T-helper 2 cell treated with Interferon-gamma antibody and Interleukin-4, amounts not matched to agents 100 ng/mL and 5 ng/mL, for 36 hours (primary cell): ENCODE measurements around the gene C1orf56. TPM values are rescaled to one million over a fixed set of nuclear protein-coding genes. Genes with fewer than 3 reads are reported as not detected.

Source experiments
- intact Hi-C: fragments of 100-400 bp; cut with micrococcal nuclease; formaldehyde crosslinking; loops from one replicate; pipeline ENCODE4 v1.15.1; 2023
- total RNA-seq: library from RNA; stranded (reverse); gene quantifications from 2 replicates; pipeline ENCODE4 v1.2.3, GENCODE V29; 2022

Gene C1orf56
- total RNA-seq, 1 donor from 2014 or later: 1.0 TPM

GRCh38 chr1:151012684-151013471 is 34.7 kb upstream of the C1orf56 start:
- intact Hi-C loops: no loop called here

GRCh38 chr1:151013518-151013917 is 34.0 kb upstream of the C1orf56 start:
- intact Hi-C loops: no loop called here

DNA sequence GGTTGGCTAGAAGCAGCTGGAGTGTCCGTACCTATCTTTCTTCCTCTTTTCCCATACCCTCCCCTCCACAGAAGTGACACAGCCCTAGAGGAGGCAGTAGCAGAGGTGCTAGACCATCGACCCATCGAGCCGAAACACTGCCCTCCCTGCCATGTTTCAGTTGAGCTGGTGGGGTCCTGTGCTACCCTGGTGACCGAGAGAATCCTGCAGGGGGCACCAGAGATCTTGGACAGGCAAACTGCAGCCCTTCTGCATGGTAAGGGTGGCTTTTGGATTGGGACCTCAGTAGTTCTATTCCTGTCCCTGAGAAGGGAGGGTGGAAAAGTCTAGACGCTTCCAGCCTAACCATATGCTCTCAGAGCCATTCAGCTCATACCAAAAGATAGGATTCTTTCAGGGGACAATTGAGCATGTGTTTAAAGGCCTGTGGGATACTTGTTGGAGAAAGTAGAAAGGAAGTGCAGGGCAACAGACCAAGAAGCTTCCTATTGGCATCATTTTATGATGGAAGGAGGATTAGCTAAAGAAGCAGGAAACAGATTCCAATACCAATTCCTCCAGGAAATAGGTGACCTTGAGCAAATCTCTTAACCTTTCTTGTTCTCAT is 22.9 kb upstream of the C1orf56 start:
- intact Hi-C loops: loop anchor here (1.0 to 2.0 kb wide), 2 partner anchors 24 to 132 kb away; partner anchors contain the start of gene TNFAIP8L2

- intact Hi-C loops: no loop called here
These were observed 21.1 kb upstream of the C1orf56 start for GRCh38 chr1:151026460-151026859.

DNA sequence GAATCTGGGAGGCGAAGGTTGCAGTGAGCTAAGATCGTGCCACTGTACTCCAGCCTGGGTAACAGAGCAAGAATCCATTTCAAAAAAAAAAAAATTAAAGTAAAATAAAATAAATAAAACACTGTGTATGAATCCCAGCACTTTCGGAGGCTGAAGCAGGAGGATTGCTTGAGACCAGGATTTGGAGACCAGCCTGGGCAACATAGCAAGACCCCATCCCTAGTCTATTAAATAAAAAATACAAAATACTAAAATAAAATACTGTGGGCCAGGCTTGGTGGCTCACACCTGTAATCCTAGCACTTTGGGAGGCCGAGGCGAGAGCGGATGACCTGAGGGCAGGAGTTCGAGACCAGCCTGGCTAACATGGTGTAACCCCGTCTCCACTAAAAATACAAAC is 15.4 kb upstream of the C1orf56 start:
- intact Hi-C loops: no loop called here

DNA sequence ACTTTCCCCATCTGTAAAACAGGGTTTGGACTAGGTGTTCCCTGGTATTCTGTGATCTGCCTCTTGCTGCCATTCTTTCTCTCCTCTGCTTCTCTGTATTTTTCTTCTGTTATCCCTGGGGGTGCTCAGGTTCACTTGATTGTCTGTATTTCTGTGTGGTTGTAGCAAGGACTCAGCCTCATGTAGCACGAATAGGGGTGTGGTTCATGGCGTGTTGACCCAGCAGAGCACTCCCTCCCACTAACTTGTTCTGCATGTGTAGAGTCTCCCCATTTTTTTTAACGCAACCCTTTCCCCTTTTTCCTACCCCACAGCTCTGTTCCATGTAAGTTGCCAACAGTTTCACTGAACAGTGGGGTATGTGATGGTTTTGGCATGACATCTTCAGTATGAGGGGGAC is 12.4 kb upstream of the C1orf56 start:
- intact Hi-C loops: no loop called here

DNA sequence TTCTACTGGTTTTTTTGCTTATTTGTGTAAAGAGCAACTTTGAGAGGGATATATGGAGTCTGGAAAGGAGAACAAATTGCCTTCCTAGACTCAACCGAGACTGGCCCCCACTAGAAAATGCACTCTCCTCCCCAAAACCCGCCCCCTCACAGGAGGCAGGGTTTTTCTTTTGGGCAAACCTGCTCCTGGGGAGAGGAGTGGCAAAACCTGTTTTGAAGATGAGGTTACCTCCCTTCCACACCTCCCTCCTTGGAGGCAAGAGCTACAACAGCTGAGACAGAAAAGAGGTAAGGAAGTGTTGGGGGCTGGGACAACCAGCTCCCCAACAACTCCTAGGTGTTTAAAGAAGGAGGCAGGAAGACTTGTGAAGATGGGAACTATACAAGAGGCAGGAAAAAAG is 11.2 kb upstream of the C1orf56 start, which contains the start of gene BNIPL:
Gene BNIPL, plus strand, starts transcription at position 231 of the 400 bp plus-strand sequence. Its CDS starts 140 bp downstream, at position 371.
- intact Hi-C loops: no loop called here

- intact Hi-C loops: no loop called here
These were observed 10.5 kb upstream of the C1orf56 start for GRCh38 chr1:151037032-151037431.

- intact Hi-C loops: no loop called here
These were observed 8.0 kb upstream of the C1orf56 start for GRCh38 chr1:151039521-151039920.

DNA sequence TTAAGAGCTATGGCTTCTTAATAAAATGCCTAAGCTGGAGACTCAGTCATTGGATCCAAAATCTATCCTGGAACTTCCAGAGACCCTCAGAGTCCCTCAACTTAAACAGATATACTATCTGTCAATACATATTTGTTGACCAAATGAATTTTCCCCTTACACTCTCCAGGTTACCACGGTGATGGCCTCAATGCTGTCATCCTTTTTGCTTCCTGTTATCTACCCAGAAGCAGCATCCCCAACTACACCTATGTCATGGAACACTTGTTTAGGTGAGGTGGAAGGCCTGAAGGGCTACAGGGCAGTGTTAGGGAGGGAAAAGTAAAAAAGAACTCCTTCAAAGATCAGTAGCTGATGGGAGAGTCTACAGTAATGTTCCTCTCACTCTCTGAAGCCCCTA is 4.4 kb upstream of the C1orf56 start:
- intact Hi-C loops: no loop called here

GRCh38 chr1:151047925-151048644 is 534 bp downstream of the C1orf56 start:
- intact Hi-C loops: loop anchor here (1.0 to 2.0 kb wide), 2 partner anchors 8 to 23 kb away; no protein-coding TSS in a partner anchor

- intact Hi-C loops: loop anchor here (1.0 to 2.0 kb wide), 2 partner anchors 8 to 24 kb away; no protein-coding TSS in a partner anchor
These were observed 1.1 kb downstream of the C1orf56 start for GRCh38 chr1:151048645-151049032.

DNA sequence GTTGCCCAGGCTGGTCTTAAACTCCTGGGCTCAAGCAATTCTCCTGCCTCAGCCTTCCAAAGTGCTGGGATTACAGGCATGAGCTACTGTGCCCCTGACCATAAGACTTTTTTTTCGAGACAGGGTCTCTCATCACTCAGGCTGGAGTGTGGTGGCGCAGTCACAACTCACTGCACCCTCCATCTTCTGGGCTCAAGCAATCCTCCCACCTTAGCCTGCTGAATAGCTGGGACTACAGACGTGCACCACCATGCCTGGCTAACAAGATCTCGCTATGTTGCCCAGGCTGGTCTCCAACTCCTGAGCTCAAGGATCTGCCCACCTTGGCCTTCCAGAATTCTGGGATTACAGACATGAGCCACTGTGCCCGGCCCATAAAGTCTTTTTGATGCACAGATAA is 1.9 kb downstream of the C1orf56 start:
- intact Hi-C loops: loop anchor here (2.0 kb wide), 1 partner anchor 25 kb away; no protein-coding TSS in a partner anchor

DNA sequence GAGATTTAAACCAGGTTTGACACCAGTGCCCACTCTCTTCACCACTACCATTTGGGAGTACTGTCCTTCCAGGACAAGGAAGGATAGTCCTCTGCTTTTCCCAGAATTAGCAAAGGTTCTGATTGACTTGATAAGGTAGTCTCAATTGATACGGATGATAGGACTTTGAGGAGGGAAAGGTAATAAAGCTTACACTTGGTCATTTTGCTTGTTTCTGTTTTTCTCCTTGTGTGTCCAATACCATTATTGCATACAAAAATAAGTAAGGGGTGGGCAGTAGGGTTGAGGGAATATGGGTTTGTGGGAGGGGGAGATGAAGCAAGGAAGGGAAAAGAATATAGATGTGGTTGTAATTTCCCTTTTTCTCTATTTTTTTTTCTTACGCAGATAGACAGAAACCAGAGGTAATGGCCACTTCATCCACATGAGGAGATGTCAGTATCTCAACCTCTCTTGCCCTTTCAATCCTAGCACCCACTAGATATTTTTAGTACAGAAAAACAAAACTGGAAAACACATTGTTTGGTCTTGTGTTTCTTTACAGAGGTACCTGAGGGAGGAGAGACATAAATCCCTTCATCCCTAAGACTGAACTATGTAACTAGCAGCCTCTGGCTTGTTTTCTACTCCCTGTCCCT is 2.6 kb downstream of the C1orf56 start:
- intact Hi-C loops: loop anchor here (10.0 kb wide), 1 partner anchor 685 kb away; the partner anchor contains the start of gene RPRD2

DNA sequence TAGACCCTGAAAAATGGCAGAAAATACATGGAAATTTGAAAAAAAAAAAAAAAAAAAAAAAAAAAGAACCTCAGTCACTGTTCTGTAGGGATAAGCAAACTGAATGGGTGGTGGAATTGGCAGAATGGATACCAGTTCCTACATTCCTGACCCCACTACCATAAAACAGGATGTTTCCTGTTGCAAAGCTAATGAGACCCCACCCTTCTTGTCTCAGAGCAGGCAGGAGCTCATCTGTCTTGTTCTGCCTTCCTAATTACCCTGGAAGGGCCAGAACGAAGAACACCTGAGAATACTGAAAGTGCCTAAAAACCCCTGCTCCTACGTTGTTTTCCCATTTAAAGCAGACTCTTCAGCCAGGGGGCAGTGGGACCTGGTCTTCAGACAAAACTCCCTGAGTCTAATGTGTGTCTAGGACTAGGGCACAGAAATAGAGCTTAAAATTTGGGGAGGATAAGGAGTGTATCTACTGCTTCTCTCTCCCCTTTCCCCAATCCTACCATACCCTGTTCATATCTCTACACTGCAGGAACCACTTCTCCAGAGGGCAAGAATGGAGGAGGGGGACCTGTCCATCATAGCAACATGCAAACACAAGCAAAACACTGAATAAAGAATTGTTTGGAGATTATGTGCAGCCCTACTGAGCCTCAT is 3.9 kb downstream of the C1orf56 start:
- intact Hi-C loops: loop anchor here (10.0 kb wide), 1 partner anchor 687 kb away; the partner anchor contains the start of gene RPRD2

DNA sequence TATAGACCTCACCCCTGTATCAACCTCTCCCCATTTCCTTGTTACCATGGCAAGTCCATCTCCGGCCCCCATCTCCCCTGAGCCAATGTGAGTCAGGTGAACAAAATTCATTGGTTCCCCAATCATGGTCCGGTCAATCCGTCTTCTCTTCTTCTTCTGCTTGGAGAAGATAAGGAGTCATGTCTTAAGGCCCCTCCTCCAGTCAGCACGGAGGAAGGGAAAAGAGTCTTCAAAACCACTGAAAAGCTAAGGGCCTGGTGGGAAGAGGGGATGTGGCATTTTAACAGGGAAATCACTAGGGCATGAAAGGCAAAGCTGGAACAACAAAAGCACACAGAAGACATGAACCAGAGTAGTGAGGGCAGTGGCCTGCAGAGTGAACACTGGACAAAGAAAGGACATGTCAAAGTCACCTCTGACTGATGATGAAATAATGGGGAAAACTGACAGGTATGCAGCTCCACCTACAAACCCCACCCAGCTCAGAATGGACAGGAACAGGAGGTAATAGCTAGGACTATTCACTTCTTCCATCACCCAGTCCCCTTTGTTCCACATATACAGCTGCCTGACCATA is 7.5 kb downstream of the C1orf56 start:
- intact Hi-C loops: loop anchor here (5.0 to 10.0 kb wide), 2 partner anchors 493 to 690 kb away; partner anchors contain the start of gene RPRD2

DNA sequence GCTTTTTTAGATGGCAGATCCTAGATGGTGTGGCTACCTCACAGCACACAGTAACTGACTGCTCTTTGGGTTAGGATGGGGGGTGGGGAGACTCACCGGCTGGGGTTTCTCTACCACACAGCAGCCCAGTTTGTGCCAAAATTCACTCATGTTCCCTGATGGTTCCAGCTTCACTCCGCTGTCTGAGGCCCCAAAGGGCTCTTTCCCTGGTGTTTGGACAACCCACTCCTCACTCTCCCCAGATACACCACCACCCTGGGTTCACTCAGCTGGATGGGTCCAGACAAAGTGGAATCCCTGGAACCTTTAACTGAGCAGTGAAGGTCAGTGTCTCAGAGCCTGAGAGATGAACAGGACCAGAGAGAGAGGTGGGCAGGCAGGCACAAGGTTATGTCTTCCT is 8.0 kb downstream of the C1orf56 start:
- intact Hi-C loops: loop anchor here (5.0 to 10.0 kb wide), 2 partner anchors 493 to 691 kb away; partner anchors contain the start of gene RPRD2

GRCh38 chr1:151056149-151056548 is 8.6 kb downstream of the C1orf56 start:
- intact Hi-C loops: loop anchor here (1.0 to 10.0 kb wide), 3 partner anchors 8 to 691 kb away; partner anchors contain the start of gene RPRD2

DNA sequence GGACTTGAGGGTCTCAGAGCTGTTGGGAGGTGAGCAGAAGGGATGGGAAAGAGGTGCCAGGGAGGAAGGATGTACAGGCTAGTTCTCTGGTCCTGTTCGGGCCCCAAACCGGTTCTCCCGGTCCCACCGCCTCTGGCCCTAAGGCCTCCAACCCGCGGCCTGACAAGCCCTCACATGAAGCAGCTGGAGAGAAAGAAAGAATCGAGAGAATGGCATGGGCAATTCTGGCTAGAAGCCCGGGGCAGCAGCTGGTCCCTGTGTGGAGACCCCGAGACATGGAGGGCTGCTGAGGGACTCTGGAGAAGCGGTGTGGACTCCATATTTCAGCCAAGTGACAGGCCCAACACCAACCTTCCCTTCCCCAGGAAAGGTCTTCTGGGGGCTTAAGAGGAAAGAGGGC is 11.1 kb downstream of the C1orf56 start:
- intact Hi-C loops: loop anchor here (1.0 to 10.0 kb wide), 5 partner anchors 12 to 694 kb away; partner anchors contain the start of genes GABPB2, RPRD2 and TNFAIP8L2
